Activated CD4-positive, alpha-beta T cell treated with anti-CD3 and anti-CD28 coated beads, Interleukin-10, Interleukin-2, amounts not matched to agents 100 ng/mL and 50 ng/mL, durations not matched to agents 16 hours and 8 hours (primary cell): ENCODE measurements around the gene ZNF142.
A peak's percentile ranks its signal among the peaks of the same experiment; 100 is the strongest.

Source experiments
- DNase-seq: peaks from one replicate; pipeline ENCODE4 v3.0.0-alpha.2; 2020

The ZNF142 gene

DNA sequence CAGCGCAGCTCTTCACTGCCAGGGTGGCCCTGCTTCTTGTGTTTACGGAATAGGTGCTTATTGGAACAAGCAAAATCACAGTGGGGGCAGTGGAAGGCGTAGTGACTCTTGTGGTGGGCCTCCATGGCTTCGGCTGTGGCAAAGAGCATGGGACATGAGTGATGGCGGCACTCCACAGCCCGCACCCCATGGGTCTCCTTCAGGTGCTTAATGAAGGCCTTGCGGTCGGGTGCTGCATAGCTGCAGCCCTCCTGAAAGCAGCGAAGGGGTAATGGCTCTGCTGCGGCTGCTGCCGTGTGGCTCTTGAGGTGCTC is 10.7 kb downstream of the ZNF142 start:
- DNase-seq: no peak

DNA sequence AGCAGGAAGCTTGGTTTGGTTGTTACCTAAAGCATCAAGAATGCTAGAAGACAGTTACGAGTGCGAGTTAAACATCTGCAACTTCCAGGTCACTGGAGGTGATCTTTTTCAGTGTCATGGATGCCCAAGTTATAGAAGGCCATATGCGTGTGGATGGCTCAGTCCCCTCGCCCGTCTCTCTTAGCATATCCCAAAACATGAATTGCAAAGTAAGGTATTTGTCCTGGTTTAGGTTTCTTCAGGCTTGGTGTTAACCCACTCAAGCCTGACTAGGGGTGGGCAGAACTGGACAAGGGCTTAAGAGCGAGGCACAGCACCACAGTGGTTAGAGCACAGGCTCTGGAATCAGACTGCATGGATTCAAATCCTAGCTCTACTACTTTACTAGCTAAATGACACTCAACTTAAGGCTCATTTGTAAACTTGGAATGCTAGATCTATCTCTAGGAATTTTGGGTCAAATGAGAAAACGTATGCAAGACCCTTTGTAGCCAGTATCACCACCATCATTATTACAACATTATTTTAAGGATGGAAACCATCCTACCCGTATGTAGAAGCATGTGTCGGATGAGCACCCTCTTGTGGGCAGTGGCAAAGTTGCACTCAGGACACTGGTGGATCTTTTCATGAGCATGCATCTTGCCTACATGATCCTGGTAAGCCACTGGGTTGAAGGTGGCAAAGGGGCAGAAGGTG is 11.2 kb downstream of the ZNF142 start:
- peak; percentile 64 for DNase-seq

DNA sequence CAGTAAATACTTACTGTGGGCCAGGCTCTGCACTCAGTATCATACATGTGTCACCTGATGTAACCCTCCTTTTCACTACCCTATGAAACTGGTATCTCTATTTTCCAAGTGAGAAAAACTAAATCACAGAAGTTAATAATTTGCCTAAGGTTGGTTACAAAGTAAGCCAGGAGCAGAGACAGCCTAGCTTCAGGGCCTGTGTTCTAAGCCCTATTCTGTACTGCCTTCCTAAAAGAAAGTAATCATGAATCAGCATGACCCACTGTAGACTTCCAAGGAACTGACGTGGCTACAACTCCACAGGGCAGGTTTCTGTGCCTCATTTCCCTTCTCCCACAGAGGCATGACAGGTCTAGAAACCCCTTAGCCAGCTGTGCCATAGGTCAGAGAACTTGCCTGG is 14.3 kb downstream of the ZNF142 start:
- no peak for DNase-seq

DNA sequence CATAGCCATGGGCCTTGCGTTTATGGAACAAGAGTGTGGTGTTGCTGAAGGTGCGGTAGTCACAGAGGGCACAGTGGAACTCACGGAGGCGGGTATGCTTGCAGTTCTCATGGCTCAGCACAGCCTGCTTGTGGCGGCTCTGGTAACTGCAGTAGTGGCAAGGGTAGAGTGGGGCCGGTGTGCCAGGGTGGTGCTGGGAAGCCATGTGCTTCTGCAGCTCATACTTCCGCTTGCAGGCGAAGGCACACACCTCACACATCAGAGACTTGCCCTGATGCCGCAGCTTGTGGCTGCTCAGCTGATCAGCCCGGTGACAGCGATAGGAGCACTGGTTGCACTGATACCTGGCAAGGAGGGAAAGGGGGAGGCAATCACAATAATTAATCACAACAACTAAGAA is 14.7 kb downstream of the ZNF142 start:
- no peak for DNase-seq

GRCh38 chr2:218643751-218644310 is 15.6 kb downstream of the ZNF142 start:
- no peak for DNase-seq

- DNase-seq: no peak
Measured at GRCh38 chr2:218642786-218643185, 16.6 kb downstream of the ZNF142 start.

- DNase-seq: no peak
Measured at GRCh38 chr2:218642121-218642656, 17.2 kb downstream of the ZNF142 start.

- no peak for DNase-seq
Measured at GRCh38 chr2:218638372-218638771, 21.1 kb downstream of the ZNF142 start.

- DNase-seq: no peak
Measured at GRCh38 chr2:218635719-218636118, 23.7 kb downstream of the ZNF142 start.

GRCh38 chr2:218631837-218632236 is 27.6 kb downstream of the ZNF142 start:
- no peak for DNase-seq

GRCh38 chr2:218627939-218628338 is 31.5 kb downstream of the ZNF142 start:
- DNase-seq: no peak

GRCh38 chr2:218626369-218626768 is 33.1 kb downstream of the ZNF142 start:
- DNase-seq: no peak

DNA sequence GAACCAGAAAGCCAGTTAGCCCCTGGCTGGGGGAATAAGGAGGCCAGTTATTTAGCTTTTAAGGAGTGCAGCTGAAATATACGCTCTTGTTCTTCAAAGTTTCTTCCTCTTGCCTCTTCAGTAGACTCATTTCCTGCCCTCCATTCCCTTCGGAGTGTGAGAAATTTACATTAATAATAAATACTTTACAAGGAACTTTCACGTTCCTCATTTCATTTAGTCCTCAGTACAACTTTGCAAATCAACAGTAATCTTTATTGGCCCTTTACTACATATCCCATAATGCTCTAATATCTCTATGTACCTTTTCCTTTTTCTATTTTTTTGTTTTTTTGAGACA is 36.1 kb downstream of the ZNF142 start:
- no peak for DNase-seq

DNA sequence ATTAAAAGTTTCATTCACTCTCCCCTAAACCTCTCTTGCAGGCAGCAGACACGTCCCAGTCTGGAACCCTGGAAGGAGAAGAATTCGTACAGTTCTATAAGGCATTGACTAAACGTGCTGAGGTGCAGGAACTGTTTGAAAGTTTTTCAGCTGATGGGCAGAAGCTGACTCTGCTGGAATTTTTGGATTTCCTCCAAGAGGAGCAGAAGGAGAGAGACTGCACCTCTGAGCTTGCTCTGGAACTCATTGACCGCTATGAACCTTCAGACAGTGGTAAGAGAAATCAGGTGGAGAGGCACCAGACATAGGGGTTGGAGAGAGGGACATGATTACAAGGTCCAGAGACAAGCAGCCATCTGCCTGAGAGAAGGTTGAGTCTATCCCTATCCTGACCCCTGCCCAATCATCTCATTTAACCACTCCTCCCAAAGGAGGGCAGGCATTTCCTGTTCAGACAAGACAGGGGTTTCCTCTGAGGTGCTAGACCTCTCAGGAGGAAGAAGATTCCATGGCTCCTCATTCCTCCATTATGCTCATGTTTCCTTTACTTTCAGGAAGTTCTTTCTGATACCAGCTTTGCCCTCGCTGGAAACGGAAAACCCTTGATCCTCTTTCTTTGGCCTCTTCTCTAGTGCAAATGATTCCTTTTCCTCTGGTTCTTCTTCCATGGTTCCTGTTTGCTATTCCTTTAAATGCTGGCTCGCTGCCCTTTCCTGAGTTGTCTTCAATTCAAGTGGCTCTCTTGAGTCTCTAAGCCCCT is 36.6 kb downstream of the ZNF142 start:
- DNase-seq: no peak

GRCh38 chr2:218621007-218621406 is 38.4 kb downstream of the ZNF142 start:
- no peak for DNase-seq

GRCh38 chr2:218618102-218618860 is 41.1 kb downstream of the ZNF142 start:
- no peak for DNase-seq

DNA sequence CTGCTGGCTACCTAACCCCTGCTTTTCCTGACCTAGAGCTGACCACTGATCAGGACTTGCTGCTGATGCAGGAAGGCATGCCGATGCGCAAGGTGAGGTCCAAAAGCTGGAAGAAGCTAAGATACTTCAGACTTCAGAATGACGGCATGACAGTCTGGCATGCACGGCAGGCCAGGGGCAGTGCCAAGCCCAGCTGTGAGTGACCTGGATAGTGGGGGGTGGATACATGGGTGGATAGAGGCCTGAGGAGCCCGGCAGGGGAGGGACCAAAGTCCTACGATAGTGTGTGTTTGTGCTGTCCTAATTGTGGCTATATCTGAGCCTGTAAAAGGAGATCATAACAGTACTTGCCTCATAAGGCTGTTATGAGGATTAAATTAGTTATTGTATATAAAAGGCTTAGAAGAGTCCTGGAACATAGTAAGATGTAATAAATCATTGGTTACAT is 43.5 kb downstream of the ZNF142 start:
- DNase-seq: no peak

- DNase-seq: no peak
Measured at GRCh38 chr2:218607436-218608115, 51.8 kb downstream of the ZNF142 start, which contains the start of gene PLCD4. PLCD4 (plus strand) TSS chr2:218607899; CDS start chr2:218615740, 7,841 bp downstream.

- no peak for DNase-seq
Measured at GRCh38 chr2:218605432-218605831, 54.0 kb downstream of the ZNF142 start.
